NCI-H524 treated with DMSO at 0.1 percent for 48 hours (cell line): ENCODE results near the gene CD300H.

Source experiments
- DNase-seq: peaks from one replicate; lab custom pipeline; 2025; lab: John Stamatoyannopoulos, UW

The CD300H gene

DNA sequence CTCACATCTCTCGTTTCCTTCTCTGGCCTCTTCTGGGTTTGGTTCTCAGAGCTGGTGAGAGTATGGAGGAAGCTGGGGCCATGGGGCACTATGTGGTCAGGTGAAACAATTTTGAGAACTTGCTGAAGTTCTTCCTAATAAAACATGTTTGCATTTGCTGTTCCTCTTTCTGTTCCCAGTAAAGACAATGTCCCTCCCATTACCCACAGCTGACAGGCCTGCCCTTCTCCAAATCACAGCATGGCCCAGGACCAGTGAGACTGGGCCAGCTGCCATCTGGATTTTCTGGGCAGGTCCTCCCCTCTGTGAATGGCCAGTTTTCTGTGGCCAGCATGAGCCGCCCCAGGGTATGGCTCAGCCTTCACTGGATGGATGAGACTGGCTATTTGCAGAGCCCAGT, at the start of gene CD300H:
TSS of gene CD300H (minus strand) at position 113 of the 400 bp plus-strand sequence.
- no peak for DNase-seq

DNA sequence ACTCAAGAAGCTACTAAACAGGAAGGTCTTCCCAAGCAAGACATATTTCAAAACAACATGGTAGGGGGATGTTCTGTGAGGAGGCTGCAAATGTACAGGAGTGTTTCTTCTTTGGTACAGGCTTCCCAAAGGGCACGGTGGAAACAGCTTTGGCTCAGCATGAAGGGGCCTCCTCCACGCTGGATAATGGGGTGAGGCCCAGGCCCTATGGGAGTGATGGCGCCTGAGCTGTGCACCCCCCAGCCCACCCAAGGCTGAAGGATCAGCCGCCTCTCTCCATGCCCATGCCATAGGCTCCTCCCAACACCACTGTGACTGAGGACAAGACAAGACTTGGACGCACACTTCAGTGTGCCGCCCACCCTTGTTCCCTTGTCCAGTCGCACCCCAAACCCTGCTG, 49.4 kb upstream of the CD300H start:
- no peak for DNase-seq

DNA sequence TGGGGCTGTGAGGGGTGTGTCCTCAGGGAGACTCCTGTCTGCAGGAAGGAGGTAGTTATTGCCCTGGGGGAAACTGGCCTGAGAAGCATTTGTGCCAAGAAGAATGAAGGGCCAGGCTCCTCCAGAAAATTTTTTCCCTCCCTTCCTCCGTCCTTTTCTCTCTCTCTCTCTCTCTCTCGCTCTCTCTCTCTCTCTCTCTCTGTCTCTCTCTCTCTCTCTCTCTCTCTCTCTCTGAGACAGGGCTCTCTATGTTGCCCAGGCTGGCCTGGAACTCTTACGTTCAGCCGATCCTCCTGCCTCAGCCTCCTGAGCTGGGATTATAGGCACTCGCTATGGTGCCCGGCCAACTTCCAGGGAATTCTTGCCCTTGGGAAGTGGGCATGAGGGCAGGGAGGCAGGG, 44.7 kb upstream of the CD300H start:
- DNase-seq, result no peak

DNA sequence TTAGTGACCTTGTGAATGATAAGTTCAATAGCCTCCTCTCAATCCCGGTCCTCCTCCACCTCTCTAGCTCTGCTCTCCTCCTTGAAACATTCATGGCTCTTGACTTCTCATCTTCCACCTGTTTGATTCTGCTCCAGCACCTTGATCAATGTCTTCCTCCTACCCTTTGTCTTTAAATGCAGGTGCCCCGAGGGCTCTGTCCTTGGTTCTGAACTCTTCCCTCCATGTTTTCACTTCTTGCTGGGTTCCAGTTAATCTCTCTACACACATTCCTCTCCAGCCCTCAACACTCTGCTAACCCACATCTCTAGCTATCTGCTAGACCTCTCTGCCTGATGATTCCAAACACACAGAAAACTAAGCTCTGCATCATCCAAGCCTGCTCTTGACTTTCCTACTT, 42.8 kb upstream of the CD300H start:
- no peak for DNase-seq

DNA sequence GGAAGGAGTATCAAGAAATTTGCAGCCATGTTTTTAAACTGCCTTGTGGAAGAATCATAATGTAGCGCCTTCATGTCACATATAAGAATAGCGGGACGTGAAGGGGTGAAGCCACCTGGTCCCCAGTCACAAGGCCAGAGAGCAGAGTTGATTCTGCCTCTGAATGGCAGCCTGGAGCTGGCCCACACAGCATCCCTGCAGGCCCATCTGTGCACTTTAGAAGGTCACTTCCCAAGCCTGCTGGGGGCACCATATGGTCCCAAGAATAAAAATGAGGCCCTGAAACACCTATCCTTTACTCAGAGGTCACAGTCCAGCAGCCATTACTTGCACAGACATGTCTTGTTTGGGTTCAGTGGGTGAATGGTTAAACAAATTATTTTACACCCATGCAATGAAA, 41.2 kb upstream of the CD300H start:
- DNase-seq, result peak; percentile 70

DNA sequence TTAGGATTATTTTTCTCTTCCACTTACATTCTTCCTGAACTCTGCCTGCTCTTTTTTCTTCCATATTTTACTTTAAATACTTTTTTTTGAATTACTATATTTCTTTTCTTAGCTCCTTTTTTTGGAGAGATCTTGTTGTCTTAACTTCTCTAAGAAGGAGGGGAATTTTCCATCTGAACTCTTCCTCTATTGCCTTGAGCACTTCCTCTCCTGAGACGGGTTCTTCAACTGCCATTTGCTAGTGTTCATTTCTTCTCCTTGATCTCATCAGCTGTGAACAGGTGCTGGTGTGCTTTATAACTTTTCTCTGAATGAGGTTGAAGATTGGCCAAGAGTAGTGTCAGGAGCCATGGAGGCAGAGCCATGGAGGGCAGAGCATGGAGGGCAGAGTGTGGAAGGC, 39.9 kb upstream of the CD300H start:
- no peak for DNase-seq

DNA sequence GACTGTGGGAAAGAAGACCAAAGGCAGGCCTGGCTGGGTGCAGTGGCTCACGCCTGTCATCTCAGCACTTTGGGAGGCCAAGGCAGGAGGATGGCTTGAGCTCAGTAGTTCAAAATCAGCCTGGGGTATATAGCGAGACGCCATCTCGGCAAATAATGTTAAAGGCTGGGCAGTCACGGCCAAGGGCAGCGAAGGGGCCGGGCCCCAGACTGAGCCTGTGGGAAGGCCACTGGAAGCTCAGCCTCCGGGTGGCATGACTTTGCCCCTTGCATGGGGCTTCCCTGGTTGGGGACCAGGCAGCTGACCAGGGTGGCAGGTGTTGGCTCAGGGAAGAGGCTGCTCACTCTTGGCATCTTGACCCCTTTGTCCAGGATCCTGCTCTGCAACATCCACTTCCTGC, 38.7 kb upstream of the CD300H start:
- DNase-seq, result no peak

DNA sequence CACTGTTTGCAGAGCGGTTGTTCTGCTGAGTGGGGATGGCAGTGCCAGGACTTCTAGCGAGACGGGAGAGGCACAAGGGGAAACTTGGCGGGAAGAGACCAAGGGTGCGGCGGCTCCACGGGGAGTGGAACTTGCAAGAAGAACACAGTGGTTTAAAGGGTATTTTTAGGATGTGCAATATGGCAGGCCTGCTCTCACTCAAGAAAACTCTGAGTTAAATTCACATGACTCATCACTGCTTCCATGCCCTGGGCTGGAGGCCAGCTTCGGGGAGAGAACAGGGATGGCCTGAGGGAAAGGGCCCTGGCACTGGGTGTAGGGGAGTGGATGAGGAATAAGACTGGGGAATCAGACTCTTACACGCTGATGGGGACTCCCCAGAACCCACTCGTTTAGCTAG, 38.1 kb upstream of the CD300H start:
- no peak for DNase-seq

DNA sequence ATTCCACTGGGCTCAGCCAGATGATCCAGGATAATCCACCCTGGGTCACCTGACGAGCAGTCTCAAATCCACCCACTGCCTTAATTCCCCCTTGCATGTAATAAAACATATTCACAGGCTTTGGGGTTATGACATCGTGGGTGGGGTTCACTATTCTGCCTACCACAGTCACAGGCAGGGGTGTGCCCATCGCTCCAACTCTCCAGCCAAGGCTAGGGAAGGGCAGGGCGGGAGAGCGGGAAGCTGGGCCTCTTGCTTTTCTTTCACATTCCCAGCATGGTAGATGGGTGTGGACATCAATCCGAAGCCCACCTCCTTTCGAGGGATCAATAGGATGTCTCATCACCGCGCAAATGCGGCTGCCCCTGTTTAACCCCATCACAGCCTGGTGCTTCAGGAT, 37.5 kb upstream of the CD300H start:
- DNase-seq, result no peak

DNA sequence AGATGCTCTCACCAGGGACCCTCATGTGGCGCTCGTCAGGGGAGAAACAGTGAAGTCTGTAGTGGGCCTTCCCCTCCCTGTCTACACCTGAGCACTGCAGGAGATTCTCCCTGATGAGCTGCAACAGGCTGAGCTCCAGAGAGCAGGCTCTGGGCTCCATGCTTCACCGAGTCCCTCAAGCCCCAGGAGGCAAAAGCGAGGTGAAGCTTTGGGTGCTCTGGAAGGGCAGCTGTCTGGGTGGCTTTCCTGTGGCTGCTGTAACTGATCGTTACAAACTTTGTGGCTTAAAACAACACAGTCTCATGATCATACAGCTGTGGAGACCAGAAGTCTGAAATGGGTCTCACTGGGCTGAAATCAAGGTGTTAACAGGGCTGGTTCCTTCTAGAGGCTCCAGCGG, 36.9 kb upstream of the CD300H start:
- DNase-seq, result no peak

DNA sequence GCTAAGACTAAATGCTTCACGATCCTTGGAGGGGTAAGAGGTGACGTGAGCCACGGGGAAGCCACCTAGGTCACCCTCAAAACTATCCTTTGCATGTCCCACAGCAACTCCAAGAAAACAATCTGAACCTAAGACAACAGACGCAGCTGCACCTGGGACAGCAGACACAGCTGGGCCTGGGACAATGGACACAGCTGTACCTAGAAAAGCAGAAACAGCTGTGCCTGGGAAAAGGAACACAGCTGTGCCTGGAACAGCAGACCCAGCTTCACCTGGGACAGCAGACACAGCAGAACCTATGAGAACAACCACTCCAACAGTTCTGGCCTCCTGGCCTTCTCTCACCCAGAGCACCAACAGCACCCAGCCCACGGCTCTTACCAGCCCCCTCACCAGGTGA, 36.4 kb upstream of the CD300H start:
- no peak for DNase-seq

DNA sequence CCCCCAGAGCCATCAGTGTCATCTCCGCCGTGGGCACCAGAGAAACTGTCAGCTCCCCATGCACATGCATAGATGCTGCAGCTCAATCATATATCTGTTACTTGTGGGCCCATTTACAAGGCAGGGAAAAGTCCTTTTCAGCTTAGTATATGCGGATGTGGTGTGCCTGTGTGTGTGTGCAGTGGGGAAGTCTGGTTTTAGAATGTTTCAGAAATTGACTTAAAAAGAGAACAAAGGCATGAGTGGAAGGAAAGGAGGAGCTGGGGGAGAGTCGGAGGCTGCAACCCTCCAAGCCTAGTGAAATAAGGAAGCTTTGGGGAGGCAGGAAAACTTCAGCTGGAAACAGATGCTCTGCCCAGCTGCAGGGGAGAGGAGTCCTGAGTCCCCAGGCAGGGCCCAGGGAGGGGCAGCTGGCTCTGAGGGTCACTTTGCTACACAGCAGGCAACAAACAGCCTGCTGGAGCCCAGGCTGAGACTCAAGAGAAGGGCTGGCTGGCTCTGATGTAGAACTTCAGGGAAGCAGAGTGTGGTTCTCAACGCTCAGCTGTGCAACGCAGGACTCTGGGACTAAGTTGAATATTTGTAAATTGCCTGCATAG, 35.8 kb upstream of the CD300H start:
- DNase-seq, result no peak

DNA sequence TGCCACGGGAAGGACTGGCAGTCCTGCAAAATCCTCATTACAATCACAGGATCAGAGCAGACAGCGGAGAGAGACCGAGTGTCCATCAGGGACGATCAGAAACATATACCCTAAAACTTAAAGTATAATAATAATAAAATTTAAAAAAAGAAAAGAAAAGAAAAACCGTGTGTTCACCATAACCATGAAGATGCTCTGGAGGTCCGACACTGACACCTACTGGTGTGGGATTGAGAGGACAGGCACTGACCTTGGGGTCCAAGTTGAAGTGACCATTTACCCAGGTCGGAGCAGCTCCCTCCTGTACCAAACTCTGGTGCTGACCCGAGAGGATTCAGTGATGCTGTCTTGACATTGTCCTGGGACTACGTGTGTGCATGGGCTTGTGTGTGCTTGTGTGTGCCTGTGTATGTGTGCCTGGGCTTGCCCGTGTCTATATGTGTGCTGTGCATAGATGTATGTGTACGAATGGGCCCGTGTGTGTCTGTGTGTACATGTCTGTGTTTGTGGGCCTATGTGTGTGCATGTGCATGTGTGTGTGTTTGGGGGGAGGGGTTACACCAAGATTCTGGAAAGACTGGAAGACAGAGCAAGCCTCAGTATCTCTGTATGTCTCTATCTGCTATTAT, 34.7 kb upstream of the CD300H start:
- DNase-seq, result no peak

DNA sequence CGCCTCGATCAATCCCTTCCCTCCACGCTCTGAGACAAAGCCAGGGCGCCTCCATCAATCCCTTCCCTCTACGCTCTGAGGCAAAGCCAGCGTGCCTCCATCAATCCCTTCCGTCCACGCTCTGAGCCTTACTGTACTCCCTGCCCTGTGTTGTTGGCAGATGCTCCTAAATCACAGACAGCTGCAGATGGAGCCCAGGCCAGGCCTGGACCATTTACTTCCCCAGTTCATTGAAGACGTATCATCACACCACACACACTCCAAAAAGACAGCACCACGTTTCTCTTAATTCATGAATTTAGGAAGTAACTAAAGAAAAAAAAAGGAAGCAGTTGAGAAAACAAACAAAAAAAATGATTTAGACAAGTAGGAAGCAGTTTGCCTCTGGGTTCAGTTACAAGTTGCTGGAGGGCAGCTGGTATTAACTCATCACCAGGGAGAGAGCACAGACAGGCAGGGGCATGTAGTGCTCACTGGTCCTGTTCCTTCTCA, 32.2 kb upstream of the CD300H start:
- no peak for DNase-seq

DNA sequence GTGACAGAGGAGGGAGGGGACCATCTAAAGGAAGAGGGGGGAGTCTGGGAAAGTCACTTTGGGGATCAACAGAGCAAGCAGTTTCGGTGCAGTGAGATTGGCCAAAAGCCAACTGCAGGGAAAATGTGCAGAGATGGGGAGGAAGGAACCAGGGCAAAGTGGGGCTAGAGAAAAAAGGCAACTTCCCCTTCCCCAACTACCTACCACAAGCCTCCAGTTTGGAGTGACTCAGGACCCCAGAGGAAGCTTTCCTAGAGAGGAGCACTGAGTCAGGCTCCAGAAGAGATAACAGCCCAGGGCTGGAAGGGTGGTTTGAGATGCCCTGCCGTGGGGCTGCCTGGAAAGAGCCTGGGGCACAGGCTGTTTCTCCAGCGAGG, 31.7 kb upstream of the CD300H start:
- DNase-seq, result no peak

DNA sequence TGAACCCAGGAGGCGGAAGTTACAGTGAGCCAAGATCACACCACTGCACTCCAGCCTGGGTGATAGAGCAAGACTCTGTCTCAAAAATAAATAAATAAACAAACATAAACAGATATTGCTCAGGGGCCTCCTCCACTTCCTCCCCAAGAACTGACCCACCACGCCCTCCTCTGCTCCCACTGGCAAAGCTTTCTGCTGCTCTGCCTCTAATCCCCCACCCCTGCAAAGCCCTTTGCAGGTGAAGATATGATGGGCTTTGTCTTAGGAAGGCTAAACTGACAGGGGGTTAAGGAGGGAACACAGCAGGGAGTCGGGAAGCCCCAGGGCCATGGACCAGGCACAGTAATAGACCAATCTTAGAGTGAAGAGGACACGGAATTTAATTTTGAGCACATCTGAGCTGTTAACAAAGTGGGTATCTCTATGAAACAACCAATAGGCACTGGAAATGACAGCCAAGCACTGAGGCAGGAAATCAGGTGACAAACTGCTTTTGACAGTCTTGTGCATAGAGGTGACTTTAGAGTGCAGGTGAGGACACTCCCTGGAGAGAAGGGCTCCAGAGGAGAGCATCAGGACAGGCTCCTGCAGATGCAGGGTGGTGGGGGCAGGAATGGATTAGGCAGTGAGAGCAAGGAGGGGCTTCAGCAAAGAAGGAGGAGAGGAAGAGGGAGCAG, 31.2 kb upstream of the CD300H start:
- DNase-seq, result no peak

DNA sequence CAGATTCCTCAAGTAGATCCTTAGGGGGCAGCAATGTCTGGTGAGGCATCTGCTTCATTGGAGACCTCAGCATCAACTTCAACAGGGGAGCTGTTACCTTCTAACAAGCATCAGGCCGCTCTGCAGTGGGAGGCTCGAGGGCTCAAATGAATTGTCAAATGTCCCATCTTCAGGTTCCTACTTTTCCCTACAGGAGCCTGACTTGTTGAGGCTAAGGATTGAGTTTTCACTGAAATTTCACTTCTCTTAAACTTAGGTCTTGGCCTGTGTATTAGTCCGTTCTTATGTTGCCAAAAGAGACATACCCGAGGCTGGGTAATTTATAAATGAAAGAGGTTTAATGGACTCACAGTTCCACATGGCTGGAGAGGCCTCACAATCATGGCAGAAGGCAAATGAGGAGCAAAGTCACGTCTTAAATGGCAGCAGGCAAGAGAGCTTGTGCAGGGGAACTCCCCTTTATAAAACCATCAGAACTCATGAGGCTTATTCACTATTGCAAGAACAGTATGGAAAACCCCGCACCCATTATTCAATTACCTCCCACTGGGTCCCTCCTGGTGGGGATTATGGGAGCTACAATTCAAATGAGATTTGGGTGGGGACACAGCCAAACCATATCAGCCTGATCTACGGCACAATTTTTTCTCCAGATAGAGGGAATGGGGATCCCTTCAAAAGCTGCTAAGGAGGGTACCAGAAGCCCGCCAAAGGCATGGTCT, 29.9 kb upstream of the CD300H start:
- DNase-seq, result no peak

DNA sequence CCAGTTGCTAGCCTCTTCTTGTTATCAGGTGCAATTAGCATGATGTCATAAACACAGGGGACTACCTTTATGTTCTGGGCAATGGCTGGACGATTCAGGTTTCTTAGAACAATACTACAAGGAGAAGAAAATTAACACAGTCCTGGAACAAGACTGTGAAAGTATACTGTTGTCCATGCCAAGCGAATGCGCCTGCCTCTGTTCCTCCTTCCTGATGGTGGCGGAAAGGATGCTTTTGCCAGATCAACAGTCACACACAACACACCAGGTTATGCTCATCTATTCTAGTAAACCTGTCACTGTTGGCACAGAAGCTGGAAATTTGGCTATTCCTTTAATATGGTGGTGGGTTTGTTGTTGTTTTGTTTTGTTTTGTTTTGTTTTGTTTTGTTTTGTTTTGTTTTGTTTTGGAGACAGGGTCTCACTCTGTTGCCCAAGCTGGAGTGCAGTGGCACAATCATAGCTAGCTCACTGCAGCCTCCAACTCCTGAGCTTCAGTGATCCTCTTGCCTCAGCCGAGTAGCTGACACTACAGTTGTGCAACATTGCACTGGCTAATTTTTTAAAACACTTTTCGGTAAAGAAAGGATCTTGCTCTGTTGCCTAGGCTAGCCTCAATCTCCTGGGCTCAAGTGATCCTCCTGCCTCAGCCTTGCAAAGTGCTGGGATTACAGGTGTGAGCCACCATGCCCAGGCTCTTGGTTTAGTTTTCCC, 27.9 kb upstream of the CD300H start:
- no peak for DNase-seq

DNA sequence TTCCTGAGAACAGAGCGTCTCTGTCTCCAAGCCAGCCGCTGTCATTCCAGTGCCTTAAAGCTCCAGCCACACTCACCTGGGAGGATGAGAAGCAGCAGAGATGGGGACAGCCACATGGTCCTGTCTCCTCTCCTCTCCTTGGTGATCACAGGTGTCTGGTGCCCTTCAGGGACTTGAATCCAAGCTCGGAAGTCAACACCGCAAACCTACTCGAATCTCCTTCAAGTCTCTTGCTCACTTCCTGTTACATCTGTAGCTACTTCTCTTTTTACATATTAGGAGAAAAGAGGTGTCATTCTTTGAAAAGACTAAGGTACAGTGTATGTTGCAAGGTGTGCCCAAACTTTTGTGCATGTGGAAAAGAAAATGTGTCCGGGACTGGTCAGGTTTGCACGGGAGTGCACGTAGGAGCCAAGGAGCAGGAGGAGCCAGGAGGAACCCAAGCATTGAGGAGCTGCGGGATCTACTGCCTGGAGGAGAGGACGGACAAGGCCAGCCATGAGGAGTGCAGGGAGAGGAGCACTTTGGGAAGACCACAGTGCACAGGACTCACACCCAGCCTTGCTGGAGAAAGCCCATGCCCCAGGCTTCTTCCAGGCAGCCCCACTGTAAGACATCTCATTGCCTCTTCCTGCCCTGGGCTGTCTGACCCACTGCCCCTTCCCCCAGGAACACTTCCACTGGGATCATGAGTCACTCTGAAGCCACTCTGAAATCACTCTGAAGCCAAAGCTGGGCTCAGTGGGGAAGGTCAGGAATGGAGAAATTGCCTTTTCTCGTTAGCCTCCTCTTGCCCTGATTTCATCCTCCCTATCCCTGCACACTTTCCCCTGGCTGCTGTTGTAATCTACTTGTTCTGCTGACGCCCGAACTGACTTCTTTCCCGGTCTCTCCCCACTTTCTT, 25.0 kb upstream of the CD300H start, which contains the start of gene CD300LD:
TSS of gene CD300LD (minus strand) at position 197 of the 904 bp plus-strand sequence. CDS start at position 116, 81 bp downstream.
- DNase-seq, result no peak

DNA sequence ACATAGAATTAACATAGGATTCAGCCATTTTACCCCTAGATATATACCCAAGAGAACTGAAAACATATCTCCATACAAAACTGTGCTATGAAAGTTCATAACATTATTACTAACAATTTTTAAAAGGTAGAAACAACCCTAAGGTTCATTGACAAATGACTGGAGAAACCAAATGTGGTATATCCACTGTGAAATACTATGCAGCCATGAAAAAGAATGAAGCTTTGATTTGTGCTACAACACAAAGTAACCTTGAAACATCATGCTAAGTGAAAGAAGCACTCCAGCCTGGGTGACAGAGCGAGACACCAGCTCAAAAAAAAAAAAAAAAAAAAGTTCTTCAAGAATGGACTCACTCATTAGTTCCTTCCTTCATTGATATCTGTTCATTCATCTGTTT, 24.2 kb upstream of the CD300H start:
- no peak for DNase-seq

DNA sequence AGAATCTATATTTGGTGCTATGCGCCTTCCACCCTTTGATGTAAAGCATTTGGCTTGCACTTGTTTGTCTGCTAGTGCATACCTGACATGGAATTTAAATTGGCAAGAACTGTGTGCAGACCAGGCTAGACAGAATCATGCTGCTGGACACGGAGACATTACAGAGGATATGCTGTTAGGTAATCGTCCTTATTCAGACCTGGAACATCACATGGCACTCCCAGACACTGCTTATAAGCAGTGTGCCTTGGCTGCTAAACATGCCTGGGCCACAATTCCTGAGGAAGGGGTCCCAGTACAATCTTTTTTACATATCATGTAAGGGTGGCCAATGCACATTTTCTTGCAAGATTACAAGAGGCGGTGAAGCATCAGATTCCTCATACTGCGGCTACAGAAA, 18.4 kb upstream of the CD300H start:
- no peak for DNase-seq
